Liver (tissue), 3 donors: ENCODE data around the gene POLD2.

Source experiments
- CTCF ChIP-seq: fragments of 150-350 bp; IDR thresholded peaks from 2 replicates; pipeline ENCODE4 v1.5.1; 2017; ENCODE audit warnings: improper control_type of control experiment, low read depth, low read length; ENCODE audit not compliant: missing input control
- EGR1 ChIP-seq, 2 donors: IDR thresholded peaks; 2 replicates each; pipeline ENCODE4 v1.6.1; 2016 to 2018; ENCODE audit warnings: antibody characterized with exemption in 2 of 2, low read depth in 2 of 2
- GABPA ChIP-seq, 2 donors: IDR thresholded peaks in 1 of 2; conservative IDR thresholded peaks in 1 of 2; 2 replicates each; pipeline ENCODE4 v1.6.1; 2016; ENCODE audit warnings: antibody characterized with exemption in 2 of 2, mild to moderate bottlenecking in 1 of 2, moderate library complexity in 1 of 2
- JUND ChIP-seq, 2 donors: IDR thresholded peaks; 2 replicates each; pipeline ENCODE4 v1.6.1; 2016; ENCODE audit warnings: antibody characterized with exemption in 2 of 2
- RAD21 ChIP-seq, 2 donors: IDR thresholded peaks; 2 replicates each; pipeline ENCODE4 v1.6.1; 2016; ENCODE audit warnings: antibody characterized with exemption in 2 of 2, mild to moderate bottlenecking in 2 of 2
- REST ChIP-seq: IDR thresholded peaks from 2 replicates; pipeline ENCODE4 v1.6.1; 2016; ENCODE audit warnings: antibody characterized with exemption, mild to moderate bottlenecking
- RXRA ChIP-seq, 2 donors: IDR thresholded peaks; 2 replicates each; pipeline ENCODE4 v1.6.1; 2017 to 2018; ENCODE audit warnings: antibody characterized with exemption in 2 of 2, mild to moderate bottlenecking in 1 of 2
- SP1 ChIP-seq: IDR thresholded peaks from 2 replicates; pipeline ENCODE4 v1.6.1; 2018; ENCODE audit warnings: antibody characterized with exemption, mild to moderate bottlenecking
- TAF1 ChIP-seq: conservative IDR thresholded peaks from 2 replicates; pipeline ENCODE4 v1.6.1; 2016; ENCODE audit warnings: antibody characterized with exemption, mild to moderate bottlenecking
- YY1 ChIP-seq: IDR thresholded peaks from 2 replicates; pipeline ENCODE4 v1.6.1; 2016; ENCODE audit warnings: antibody characterized with exemption, mild to moderate bottlenecking
- TF ChIP-seq, protein P1 (sequence below): IDR thresholded peaks from 2 replicates; pipeline ENCODE4 v1.6.1; 2016; ENCODE audit warnings: antibody characterized with exemption
- donor health status: healthy.
- donor health status: healthy.

GRCh38 chr7:44161371-44161770 is 38.0 kb upstream of the POLD2 start:
- no peak for TF ChIP-seq CTCF
- TF ChIP-seq SP1 = no peak
- no peak for TF ChIP-seq REST
- no peak for TF ChIP-seq RAD21 (IDR thresholded peaks at IDR 0.05)
- TF ChIP-seq, protein P1, sequence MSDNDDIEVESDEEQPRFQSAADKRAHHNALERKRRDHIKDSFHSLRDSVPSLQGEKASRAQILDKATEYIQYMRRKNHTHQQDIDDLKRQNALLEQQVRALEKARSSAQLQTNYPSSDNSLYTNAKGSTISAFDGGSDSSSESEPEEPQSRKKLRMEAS = no peak
- no peak for TF ChIP-seq JUND (IDR thresholded peaks at IDR 0.05)
- TF ChIP-seq EGR1 (IDR thresholded peaks at IDR 0.05; ENCODE audit: low read depth in 2 of 2) = no peak
- no peak for TF ChIP-seq YY1
- no peak for TF ChIP-seq TAF1
- TF ChIP-seq GABPA (IDR thresholded peaks at IDR 0.05 in 1 of 2, conservative IDR thresholded peaks at IDR 0.05 in 1 of 2) = no peak
- TF ChIP-seq RXRA (IDR thresholded peaks at IDR 0.05) = no peak
